Muscle layer of colon (tissue), 2 donors: Measurements from ENCODE around the gene MAGT1.
"Not testable (repeated sequence)": the region's sequence is repeated elsewhere in the genome, so short reads cannot be mapped to it uniquely, and the experiment has no call there.

ENCODE experiments used
- H3K27ac ChIP-seq: one replicate; pipeline ENCODE4 v1.7.0; 2013; ENCODE audit warnings: low read depth, mild to moderate bottlenecking, low read length, moderate library complexity
- H3K27me3 ChIP-seq, 2 donors: one replicate each; pipeline ENCODE4 v1.7.0; 2013; ENCODE audit warnings: low read length in 2 of 2, mild to moderate bottlenecking in 2 of 2; ENCODE audit not compliant: insufficient read depth in 2 of 2, control insufficient read depth in 1 of 2
- H3K36me3 ChIP-seq: one replicate; pipeline ENCODE4 v1.7.0; 2013; ENCODE audit warnings: mild to moderate bottlenecking, low read length; ENCODE audit not compliant: insufficient read depth
- H3K4me1 ChIP-seq: one replicate; pipeline ENCODE4 v1.7.0; 2013; ENCODE audit warnings: mild to moderate bottlenecking, low read length; ENCODE audit not compliant: insufficient read depth
- H3K4me3 ChIP-seq, 2 donors: one replicate each; pipeline ENCODE4 v1.7.0; 2013; ENCODE audit warnings: low read length in 2 of 2, low read depth in 1 of 2, mild to moderate bottlenecking in 1 of 2, moderate library complexity in 1 of 2
- H3K9ac ChIP-seq: one replicate; pipeline ENCODE4 v1.7.0; 2013; ENCODE audit warnings: low read length
- H3K9me3 ChIP-seq: one replicate; pipeline ENCODE4 v1.7.0; 2013; ENCODE audit warnings: mild to moderate bottlenecking, low read length
- donor health status: abdominal sarcoma.
- donor health status: Adenocarcinoma of cecum.

The MAGT1 gene

GRCh38 chrX:77821989-77822388 is 73.2 kb downstream of the MAGT1 start:
- not testable (repeated sequence) for H3K27me3 ChIP-seq, H3K4me3 ChIP-seq, H3K4me1 ChIP-seq, H3K36me3 ChIP-seq, H3K27ac ChIP-seq, H3K9ac ChIP-seq, H3K9me3 ChIP-seq

GRCh38 chrX:77820091-77820727 is 75.0 kb downstream of the MAGT1 start:
- Histone ChIP-seq H3K9me3 (no peaks in the 10 kb centered on the region), H3K4me3 (no peak overlapping the region), H3K4me1 (no peaks in the 10 kb centered on the region), H3K27ac (no peak overlapping the region), H3K27me3 (peaks cover 0 to 3% of the 10 kb centered on the region in 2 donors), H3K36me3 (no peaks in the 10 kb centered on the region), H3K9ac (no peak overlapping the region)

GRCh38 chrX:77814210-77814609 is 81.0 kb downstream of the MAGT1 start:
- no peak overlapping the region for H3K4me3 ChIP-seq

GRCh38 chrX:77802201-77802600 is 93.0 kb downstream of the MAGT1 start:
- Histone ChIP-seq H3K9ac (no peak overlapping the region), H3K27me3 (no peaks in the 10 kb centered on the region), H3K4me1 (no peaks in the 10 kb centered on the region), H3K9me3 (no peaks in the 10 kb centered on the region), H3K27ac (no peak overlapping the region), H3K4me3 (no peak overlapping the region), H3K36me3 (no peaks in the 10 kb centered on the region)

More at GRCh38 chrX:77814210-77814609, 81.0 kb downstream of the MAGT1 start:
- Histone ChIP-seq H3K9ac (no peak overlapping the region), H3K27ac (no peak overlapping the region), H3K9me3 (no peaks in the 10 kb centered on the region), H3K27me3 (no peaks in the 10 kb centered on the region), H3K4me1 (no peaks in the 10 kb centered on the region), H3K36me3 (no peaks in the 10 kb centered on the region)

- Histone ChIP-seq H3K36me3 (no peaks in the 10 kb centered on the region), H3K4me1 (no peaks in the 10 kb centered on the region), H3K27ac (no peak overlapping the region), H3K9ac (no peak overlapping the region), H3K4me3 (no peak overlapping the region), H3K9me3 (no peaks in the 10 kb centered on the region), H3K27me3 (no peaks in the 10 kb centered on the region)
Measured at GRCh38 chrX:77795124-77795523, 100.1 kb downstream of the MAGT1 start.

- Histone ChIP-seq H3K27me3 (no peaks in the 10 kb centered on the region), H3K27ac (no peak overlapping the region), H3K4me1 (no peaks in the 10 kb centered on the region), H3K36me3 (no peaks in the 10 kb centered on the region), H3K9ac (no peak overlapping the region), H3K9me3 (no peaks in the 10 kb centered on the region), H3K4me3 (no peak overlapping the region)
Measured at GRCh38 chrX:77793946-77794345, 101.3 kb downstream of the MAGT1 start.

- Histone ChIP-seq H3K9ac (no peak overlapping the region), H3K9me3 (no peaks in the 10 kb centered on the region), H3K4me1 (no peaks in the 10 kb centered on the region), H3K4me3 (peak overlapping the region in 1 of 2 donors; percentile 25), H3K27me3 (no peaks in the 10 kb centered on the region), H3K27ac (no peak overlapping the region), H3K36me3 (no peaks in the 10 kb centered on the region)
Measured at GRCh38 chrX:77788050-77788449, 107.2 kb downstream of the MAGT1 start.

GRCh38 chrX:77786365-77786680 is 108.9 kb downstream of the MAGT1 start:
- no peak overlapping the region for H3K9ac ChIP-seq
- H3K4me3 ChIP-seq = peak overlapping the region; percentile 33 to 80

GRCh38 chrX:77785486-77786364 is 109.5 kb downstream of the MAGT1 start, which contains the start of gene ATRX:
TSS of gene ATRX (minus strand) at chrX:77786216. CDS start at chrX:77786001, 215 bp downstream.
- peak within 1 kb of the TSS; percentile 53 for H3K9ac ChIP-seq
- H3K27ac ChIP-seq = peak within 1 kb of the TSS; percentile 65
- no peaks in the 10 kb centered on the region for H3K27me3 ChIP-seq
- H3K9me3 ChIP-seq = no peaks in the 10 kb centered on the region
- H3K36me3 ChIP-seq = no peaks in the 10 kb centered on the region
- no peaks in the 10 kb centered on the region for H3K4me1 ChIP-seq
- H3K4me3 ChIP-seq = peak within 1 kb of the TSS; percentile 33 to 80

More at GRCh38 chrX:77786365-77786680, 108.9 kb downstream of the MAGT1 start:
- H3K9me3 ChIP-seq = no peaks in the 10 kb centered on the region
- H3K27me3 ChIP-seq = no peaks in the 10 kb centered on the region
- no peaks in the 10 kb centered on the region for H3K36me3 ChIP-seq
- H3K4me1 ChIP-seq = no peaks in the 10 kb centered on the region
- peak overlapping the region; percentile 5 for H3K27ac ChIP-seq

GRCh38 chrX:77779695-77780094 is 115.5 kb downstream of the MAGT1 start:
- no peaks in the 10 kb centered on the region for H3K36me3 ChIP-seq
- H3K9me3 ChIP-seq = no peaks in the 10 kb centered on the region
- H3K4me3 ChIP-seq = no peak overlapping the region
- H3K27ac ChIP-seq = no peak overlapping the region
- no peak overlapping the region for H3K9ac ChIP-seq
- no peaks in the 10 kb centered on the region for H3K27me3 ChIP-seq
- H3K4me1 ChIP-seq = no peaks in the 10 kb centered on the region

- Histone ChIP-seq H3K27me3 (no peaks in the 10 kb centered on the region), H3K4me3 (no peak overlapping the region), H3K9ac (no peak overlapping the region), H3K36me3 (no peaks in the 10 kb centered on the region), H3K9me3 (no peaks in the 10 kb centered on the region), H3K4me1 (no peaks in the 10 kb centered on the region), H3K27ac (no peak overlapping the region)
Measured at GRCh38 chrX:77776659-77777058, 118.6 kb downstream of the MAGT1 start.
